GM11168 (cell line): ENCODE results near the gene FAM3B.
"Not testable (repeated sequence)": the region's sequence is repeated elsewhere in the genome, so short reads cannot be mapped to it uniquely, and the experiment has no call there.

Experiments
- in situ Hi-C: fragments of 300-500 bp; cut with MboI; formaldehyde crosslinking; loops from one replicate; pipeline ENCODE4 v1.12.0; 2022; ENCODE audit warnings: low sequenced_read_pairs; ENCODE audit not compliant: unreplicated experiment

The FAM3B gene, protein sequence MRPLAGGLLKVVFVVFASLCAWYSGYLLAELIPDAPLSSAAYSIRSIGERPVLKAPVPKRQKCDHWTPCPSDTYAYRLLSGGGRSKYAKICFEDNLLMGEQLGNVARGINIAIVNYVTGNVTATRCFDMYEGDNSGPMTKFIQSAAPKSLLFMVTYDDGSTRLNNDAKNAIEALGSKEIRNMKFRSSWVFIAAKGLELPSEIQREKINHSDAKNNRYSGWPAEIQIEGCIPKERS

DNA sequence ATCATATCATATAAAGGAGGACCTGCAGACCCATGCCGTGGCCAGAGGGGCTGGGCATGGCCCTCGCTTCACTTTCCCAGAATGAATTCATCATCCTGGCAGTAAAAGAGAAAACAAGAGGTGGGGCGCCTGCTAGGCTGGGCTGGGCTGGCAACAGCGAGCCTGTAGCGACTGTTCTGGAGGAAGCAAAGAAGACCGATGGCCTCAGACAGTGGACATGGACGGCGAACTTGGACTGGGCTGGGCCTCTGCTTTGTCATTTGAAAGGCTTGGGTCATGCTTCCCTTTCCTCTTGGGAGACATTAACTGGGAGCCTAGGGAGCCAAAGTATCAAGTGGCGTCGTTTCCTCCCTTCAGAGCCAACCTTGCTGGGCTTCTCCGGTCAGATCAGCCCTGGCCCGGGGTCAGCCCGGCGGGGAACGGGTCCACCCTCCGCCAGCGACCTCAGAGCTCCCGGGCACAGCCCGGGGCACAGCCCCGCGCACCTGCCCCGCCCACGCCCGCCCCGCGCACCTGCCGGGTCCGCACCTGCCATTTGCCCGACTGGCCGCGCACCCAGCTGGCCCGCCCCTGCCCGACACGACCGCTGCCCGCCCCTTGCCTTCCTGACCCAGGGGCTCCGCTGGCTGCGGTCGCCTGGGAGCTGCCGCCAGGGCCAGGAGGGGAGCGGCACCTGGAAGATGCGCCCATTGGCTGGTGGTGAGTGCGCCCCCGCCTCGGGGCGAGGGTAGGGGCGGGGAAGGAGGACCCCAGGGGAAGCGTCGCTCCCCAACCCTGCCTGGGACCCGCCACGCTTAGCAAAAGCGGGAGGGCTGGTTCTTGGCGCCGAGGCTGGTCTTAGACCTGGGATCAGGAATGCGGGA lies at the start of gene FAM3B:
FAM3B (plus strand) TSS at position 602 of the 863 bp plus-strand sequence; CDS start at position 681, 79 bp downstream.
- in situ Hi-C loops: no loop called here

GRCh38 chr21:41267346-41267745 lies 49.3 kb upstream of the FAM3B start:
- in situ Hi-C loops: no loop called here

- in situ Hi-C loops: no loop called here
Observed at GRCh38 chr21:41269535-41269934, 47.1 kb upstream of the FAM3B start.

DNA sequence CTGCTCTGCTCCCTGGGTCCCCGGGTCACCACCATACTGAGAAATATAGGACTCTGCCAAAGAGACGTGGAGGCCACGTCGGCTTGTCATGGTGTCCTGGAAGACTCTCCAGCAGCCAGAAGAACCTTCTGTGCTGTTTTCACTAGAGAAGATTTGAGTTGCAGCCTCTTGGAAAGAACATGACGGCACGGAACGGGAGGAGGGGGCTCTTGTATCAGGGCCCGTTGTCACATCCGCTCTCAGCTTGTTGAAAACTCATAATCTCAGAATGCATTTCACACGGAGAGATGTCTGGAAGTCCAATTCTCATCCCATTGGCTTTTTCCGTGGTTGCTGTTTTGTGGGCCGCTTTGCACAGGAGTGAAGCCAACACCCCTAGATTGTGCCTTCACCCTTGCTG lies 39.4 kb upstream of the FAM3B start:
- in situ Hi-C loops: no loop called here

- in situ Hi-C loops: no loop called here
Observed at GRCh38 chr21:41277846-41278245, 38.8 kb upstream of the FAM3B start.

DNA sequence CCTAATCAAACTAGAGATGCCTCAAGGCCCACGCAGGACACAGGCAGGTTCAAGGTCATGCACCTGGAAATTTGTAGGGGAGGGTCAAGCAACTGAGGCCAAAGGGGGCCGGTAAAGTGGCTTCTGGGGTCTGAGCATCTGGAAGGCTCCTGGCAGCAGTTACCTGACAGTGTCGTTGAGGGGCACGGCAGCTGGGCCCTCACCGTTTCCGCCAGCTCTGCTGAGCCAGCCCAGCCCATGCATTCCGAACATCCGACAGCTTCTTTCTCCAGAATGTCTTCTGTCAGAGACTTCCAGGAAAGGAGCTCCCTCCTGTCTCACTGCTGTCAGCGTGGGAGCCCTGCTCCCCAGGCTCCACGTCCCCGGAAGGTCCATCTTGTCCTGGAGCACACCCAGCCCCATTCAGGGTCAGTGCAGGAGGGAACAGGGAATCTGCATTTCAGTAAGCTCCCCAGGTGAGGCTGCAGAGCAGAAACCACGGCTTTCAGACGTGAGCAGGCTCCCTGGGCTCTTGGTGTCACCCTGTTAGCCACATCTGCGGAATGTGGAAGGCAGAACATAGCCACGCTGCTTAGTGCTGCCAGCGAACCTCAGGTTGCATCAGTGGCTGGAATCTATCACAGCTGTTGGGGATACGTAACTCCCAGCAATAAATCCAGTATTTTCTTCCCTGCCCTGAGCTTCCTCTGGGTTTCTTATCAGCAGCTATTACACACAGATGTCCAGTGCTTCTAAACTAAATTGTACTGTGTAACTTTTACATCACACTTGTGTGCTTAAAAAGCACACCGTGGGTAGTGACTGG lies 36.3 kb upstream of the FAM3B start:
- in situ Hi-C loops: loop anchor here (10.0 kb wide), 1 partner anchor 184 kb away; no protein-coding TSS in a partner anchor

- in situ Hi-C loops: loop anchor here (10.0 kb wide), 1 partner anchor 182 kb away; no protein-coding TSS in a partner anchor
Observed at GRCh38 chr21:41282412-41282811, 34.2 kb upstream of the FAM3B start.

DNA sequence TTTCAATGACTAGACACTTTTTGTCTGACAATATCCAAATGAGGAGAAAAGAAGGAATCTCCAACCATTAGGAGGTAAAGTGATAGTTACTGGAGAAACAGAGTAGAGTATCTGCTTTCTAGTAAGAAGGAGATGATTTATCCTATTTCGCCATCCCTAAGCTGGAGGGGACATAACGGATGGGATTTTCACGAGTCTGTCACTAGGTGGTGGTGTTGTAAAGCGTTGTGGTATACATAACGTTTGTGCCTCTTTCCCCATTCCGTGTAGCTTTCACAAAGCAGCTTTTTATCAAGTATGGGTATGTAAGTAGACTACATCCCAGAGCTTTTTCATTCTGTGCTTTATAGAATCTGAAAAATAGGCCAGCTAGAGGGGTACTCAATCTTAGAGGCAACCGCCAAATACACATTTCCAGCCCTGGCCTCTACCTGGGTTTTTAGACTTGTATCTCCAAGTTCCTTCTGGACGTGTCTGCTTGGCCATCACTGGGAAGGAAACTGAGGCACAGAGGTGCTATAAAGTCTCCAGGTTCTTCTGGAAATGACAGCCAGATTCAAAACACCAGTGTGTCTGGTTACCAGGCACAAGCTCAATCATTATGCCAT lies 33.3 kb upstream of the FAM3B start:
- in situ Hi-C loops: loop anchor here (10.0 kb wide), 1 partner anchor 181 kb away; no protein-coding TSS in a partner anchor

- in situ Hi-C loops: loop anchor here (10.0 kb wide), 1 partner anchor 175 kb away; no protein-coding TSS in a partner anchor
Observed at GRCh38 chr21:41289431-41289830, 27.2 kb upstream of the FAM3B start.

- in situ Hi-C loops: no loop called here
Observed at GRCh38 chr21:41290106-41290799, 26.3 kb upstream of the FAM3B start.

DNA sequence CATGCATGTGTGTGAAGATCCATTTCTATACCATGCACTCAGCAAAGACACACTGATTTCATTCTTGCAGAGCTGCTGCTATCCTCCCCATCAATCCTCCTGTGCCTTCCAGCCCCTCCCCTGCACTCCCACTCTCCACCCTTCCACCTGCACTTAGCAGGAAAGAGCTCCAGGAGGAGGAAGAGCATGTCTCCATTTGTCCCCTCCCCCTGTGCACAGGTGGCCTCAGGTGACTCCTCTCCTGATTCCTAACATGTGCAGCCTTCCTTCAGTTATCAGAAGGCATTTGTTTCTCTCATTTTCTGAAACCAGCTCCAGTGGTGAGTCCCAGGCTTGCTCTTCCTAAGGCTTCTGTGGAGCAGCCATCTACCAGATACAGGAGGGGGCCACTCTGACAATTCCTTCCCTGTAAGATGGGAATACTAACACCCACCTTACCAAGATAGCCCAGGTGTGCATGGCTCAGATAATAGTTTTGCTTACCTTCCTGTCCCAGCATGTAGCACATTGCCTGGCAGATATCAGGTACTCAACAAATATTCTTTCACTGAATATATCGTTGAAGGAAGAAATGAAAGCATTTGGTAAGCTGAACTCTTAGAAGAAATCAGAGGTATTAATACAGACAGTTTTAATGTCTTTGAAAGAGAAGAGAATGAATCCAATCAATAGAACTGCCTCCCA lies 21.9 kb upstream of the FAM3B start:
- in situ Hi-C loops: no loop called here

GRCh38 chr21:41295721-41296254 lies 20.8 kb upstream of the FAM3B start:
- in situ Hi-C loops: no loop called here

DNA sequence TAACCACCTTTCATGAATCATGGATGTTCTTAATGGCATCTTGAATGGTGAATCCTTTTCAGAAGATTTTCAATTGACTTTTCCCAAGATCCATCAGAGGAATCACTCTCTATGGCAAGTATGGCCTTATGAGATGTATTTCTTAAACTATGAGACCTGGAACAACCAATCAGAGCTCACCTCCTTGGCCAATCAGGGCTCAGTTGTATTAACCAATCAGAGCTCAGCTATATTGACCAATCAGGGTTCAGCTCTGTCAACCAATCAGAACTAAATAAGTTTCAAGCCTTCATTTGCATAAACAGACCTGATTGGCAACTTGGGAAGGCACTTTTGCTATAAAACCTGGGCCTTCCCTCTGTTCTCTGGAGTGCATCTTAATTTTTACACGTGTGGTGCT lies 13.6 kb upstream of the FAM3B start:
- in situ Hi-C loops: no loop called here

DNA sequence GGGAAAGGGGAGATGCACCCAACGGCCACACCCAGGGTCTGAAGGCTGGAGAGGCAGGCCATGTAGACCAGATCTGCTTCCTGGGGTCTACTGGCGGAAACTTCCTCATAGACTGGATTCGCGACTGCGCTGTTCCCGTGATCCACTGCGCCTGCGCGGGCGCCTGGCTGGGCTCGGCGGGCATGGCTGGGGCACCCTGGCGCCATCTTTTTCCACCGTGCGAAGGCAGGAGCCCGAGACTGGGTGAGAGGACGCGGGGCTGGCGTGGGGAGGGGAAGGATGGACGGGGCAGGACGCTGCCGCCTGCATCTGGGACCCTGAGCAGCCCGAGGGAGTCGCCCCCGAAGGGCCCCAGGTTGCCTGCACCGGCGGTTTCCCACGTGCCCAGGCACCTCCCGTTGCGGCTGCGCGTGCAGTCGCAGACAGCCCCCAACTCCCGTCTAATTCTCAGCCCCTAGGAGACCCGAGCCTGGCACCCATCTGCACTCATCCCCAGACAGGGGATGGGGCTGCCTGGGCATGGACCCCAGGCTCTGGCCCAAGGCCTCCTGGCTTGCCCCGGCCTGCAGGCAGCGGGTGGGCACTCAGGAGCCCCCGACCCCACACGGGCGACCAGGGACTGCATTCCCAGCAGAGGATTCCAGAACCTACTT lies 12.4 kb upstream of the FAM3B start:
- in situ Hi-C loops: no loop called here

DNA sequence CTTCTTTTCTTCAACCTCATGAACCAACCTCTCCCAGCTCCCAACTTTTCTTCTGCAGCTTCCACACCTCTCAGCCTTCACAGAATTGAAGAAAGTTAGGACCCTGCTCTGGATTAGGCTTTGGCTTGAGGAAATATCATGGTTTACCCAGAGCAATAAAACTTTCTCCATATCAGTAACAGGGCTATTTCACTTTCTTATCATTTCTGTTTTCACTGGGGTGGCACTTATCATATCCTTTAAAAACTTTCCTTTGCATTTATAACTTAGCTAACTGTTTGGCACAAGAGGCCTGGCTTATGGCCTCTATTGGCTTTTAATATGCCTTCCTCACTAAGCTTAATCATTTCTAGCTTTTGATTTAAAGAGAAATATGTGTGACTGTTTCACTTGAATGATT lies 9.4 kb upstream of the FAM3B start:
- in situ Hi-C loops: no loop called here

GRCh38 chr21:41313285-41314164 lies 3.1 kb upstream of the FAM3B start:
- in situ Hi-C loops: not testable (repeated sequence)

GRCh38 chr21:41315726-41316125 lies 875 bp upstream of the FAM3B start:
- in situ Hi-C loops: no loop called here
